SK-N-SH treated with all-trans-retinoic acid at 6 μM for 48 hours (cell line): ENCODE results near the gene SCAPER.

Source experiments
- ATAC-seq: fragments of 200-7000 bp; cut with Tn5 transposase; 3 replicates; pipeline ENCODE4 v1.9.1; 2020; ENCODE audit warnings: mild to moderate bottlenecking, moderate library complexity
- ARNTL ChIP-seq: fragments of 450-650 bp; formaldehyde crosslinking; IDR thresholded peaks from 2 replicates; pipeline ENCODE4 v1.5.0; 2020; ENCODE audit warnings: low read depth, mild to moderate bottlenecking, moderate library complexity, borderline replicate concordance
- BACH2 ChIP-seq: fragments of 250-450 bp; sonication (Bioruptor Pico); IDR thresholded peaks from 2 replicates; pipeline ENCODE4 v1.9.0; 2021; ENCODE audit warnings: mild to moderate bottlenecking, borderline replicate concordance
- CSDC2 ChIP-seq: fragments of 250-450 bp; sonication (Bioruptor Pico); IDR thresholded peaks from 2 replicates; pipeline ENCODE4 v1.5.0; 2020; ENCODE audit warnings: mild to moderate bottlenecking, moderate library complexity
- ESRRG ChIP-seq: fragments of 250-450 bp; sonication (Bioruptor Pico); IDR thresholded peaks from 2 replicates; pipeline ENCODE4 v1.6.1; 2021; ENCODE audit warnings: mild to moderate bottlenecking
- GLIS3 ChIP-seq: fragments of 250-450 bp; sonication (Bioruptor Pico); IDR thresholded peaks from 2 replicates; pipeline ENCODE4 v1.5.0; 2020; ENCODE audit warnings: mild to moderate bottlenecking, moderate library complexity
- ISL1 ChIP-seq: fragments of 250-450 bp; sonication (Bioruptor Pico); IDR thresholded peaks from 2 replicates; pipeline ENCODE4 v2.1.2; 2022; ENCODE audit warnings: mild to moderate bottlenecking, moderate library complexity
- OSR1 ChIP-seq: fragments of 250-450 bp; sonication (Bioruptor Pico); IDR thresholded peaks from 2 replicates; pipeline ENCODE4 v1.8.0; 2022; ENCODE audit warnings: moderate library complexity, mild to moderate bottlenecking, inconsistent platforms
- PPARA ChIP-seq: fragments of 250-450 bp; sonication (Bioruptor Pico); IDR thresholded peaks from 2 replicates; pipeline ENCODE4 v1.5.0; 2020; ENCODE audit warnings: mild to moderate bottlenecking, borderline replicate concordance
- RARB ChIP-seq: fragments of 250-450 bp; sonication (Bioruptor Pico); IDR thresholded peaks from 2 replicates; pipeline ENCODE4 v1.8.0; 2021; ENCODE audit warnings: mild to moderate bottlenecking, moderate library complexity
- SNAI2 ChIP-seq: fragments of 250-450 bp; sonication (Bioruptor Pico); IDR thresholded peaks from 2 replicates; pipeline ENCODE4 v1.5.0; 2020; ENCODE audit warnings: mild to moderate bottlenecking, moderate library complexity
- TCF4 ChIP-seq: fragments of 250-450 bp; sonication (Bioruptor Pico); IDR thresholded peaks from 2 replicates; pipeline ENCODE4 v1.8.0; 2021; ENCODE audit warnings: mild to moderate bottlenecking, moderate library complexity, borderline replicate concordance
- TOX ChIP-seq: fragments of 250-450 bp; sonication (Bioruptor Pico); IDR thresholded peaks from 2 replicates; pipeline ENCODE4 v1.8.0; 2021; ENCODE audit warnings: mild to moderate bottlenecking, moderate library complexity, borderline replicate concordance
- ZC3H10 ChIP-seq: fragments of 250-450 bp; sonication (Bioruptor Pico); IDR thresholded peaks from 2 replicates; pipeline ENCODE4 v1.5.1; 2021; ENCODE audit warnings: mild to moderate bottlenecking, moderate library complexity
- ZFP3 ChIP-seq: fragments of 250-450 bp; sonication (Bioruptor Pico); IDR thresholded peaks from 2 replicates; pipeline ENCODE4 v1.5.0; 2020; ENCODE audit warnings: mild to moderate bottlenecking, moderate library complexity
- ZFP30 ChIP-seq: fragments of 450-650 bp; formaldehyde crosslinking; IDR thresholded peaks from 2 replicates; pipeline ENCODE4 v1.5.0; 2022; ENCODE audit warnings: mild to moderate bottlenecking, moderate library complexity
- ZNF565 ChIP-seq: fragments of 450-650 bp; formaldehyde crosslinking; conservative IDR thresholded peaks from 2 replicates; pipeline ENCODE4 v1.5.0; 2020; ENCODE audit warnings: low read depth, mild to moderate bottlenecking, moderate library complexity
- ZNF70 ChIP-seq: fragments of 450-650 bp; formaldehyde crosslinking; IDR thresholded peaks from 2 replicates; pipeline ENCODE4 v1.5.0; 2020; ENCODE audit warnings: mild to moderate bottlenecking, moderate library complexity
- ZNF8 ChIP-seq: fragments of 450-650 bp; formaldehyde crosslinking; IDR thresholded peaks from 2 replicates; pipeline ENCODE4 v1.5.0; 2020; ENCODE audit warnings: mild to moderate bottlenecking, moderate library complexity
- TF ChIP-seq, protein P1 (sequence below): fragments of 250-450 bp; sonication (Bioruptor Pico); IDR thresholded peaks from 2 replicates; pipeline ENCODE4 v1.5.1; 2020; ENCODE audit warnings: low read depth, mild to moderate bottlenecking, moderate library complexity
- TF ChIP-seq, protein P2 (sequence below): fragments of 250-450 bp; sonication (Bioruptor Pico); IDR thresholded peaks from 2 replicates; pipeline ENCODE4 v1.5.1; 2021; ENCODE audit warnings: mild to moderate bottlenecking, moderate library complexity
- TF ChIP-seq, protein P3 (sequence below): fragments of 250-450 bp; sonication (Bioruptor Pico); IDR thresholded peaks from 2 replicates; pipeline ENCODE4 v1.8.0; 2020; ENCODE audit warnings: mild to moderate bottlenecking, moderate library complexity, borderline replicate concordance
- TF ChIP-seq, protein P4 (sequence below): fragments of 250-450 bp; sonication (Bioruptor Pico); IDR thresholded peaks from 2 replicates; pipeline ENCODE4 v1.5.0; 2020; ENCODE audit warnings: mild to moderate bottlenecking, moderate library complexity

Gene SCAPER

DNA sequence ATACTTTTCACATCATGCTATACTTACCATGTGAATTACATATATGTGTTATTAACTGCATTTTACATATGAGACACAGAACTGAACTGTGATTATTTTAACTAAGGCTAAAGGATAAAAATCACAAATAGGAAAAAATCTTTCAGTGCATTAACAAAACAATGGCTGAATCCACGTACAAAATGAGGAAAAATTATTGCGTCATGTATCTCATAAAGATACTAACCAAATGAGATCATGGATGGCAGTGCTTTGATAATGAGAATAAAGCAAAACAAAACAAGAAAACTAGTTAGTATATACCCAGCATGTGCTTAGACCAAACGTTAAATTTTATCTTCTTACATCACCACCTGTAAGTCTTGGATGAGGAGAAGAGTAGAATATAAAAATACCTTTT is 66.0 kb downstream of the SCAPER start (continued):
- TF ChIP-seq CSDC2 (CRISPR knock-in tag): no peak
- TF ChIP-seq ZFP3 (CRISPR knock-in tag): no peak
- no peak for TF ChIP-seq ZFP30 (CRISPR knock-in tag)
- TF ChIP-seq, protein P1, sequence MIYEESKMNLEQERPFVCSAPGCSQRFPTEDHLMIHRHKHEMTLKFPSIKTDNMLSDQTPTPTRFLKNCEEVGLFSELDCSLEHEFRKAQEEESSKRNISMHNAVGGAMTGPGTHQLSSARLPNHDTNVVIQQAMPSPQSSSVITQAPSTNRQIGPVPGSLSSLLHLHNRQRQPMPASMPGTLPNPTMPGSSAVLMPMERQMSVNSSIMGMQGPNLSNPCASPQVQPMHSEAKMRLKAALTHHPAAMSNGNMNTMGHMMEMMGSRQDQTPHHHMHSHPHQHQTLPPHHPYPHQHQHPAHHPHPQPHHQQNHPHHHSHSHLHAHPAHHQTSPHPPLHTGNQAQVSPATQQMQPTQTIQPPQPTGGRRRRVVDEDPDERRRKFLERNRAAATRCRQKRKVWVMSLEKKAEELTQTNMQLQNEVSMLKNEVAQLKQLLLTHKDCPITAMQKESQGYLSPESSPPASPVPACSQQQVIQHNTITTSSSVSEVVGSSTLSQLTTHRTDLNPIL (CRISPR knock-in tag): no peak
- TF ChIP-seq, protein P2, sequence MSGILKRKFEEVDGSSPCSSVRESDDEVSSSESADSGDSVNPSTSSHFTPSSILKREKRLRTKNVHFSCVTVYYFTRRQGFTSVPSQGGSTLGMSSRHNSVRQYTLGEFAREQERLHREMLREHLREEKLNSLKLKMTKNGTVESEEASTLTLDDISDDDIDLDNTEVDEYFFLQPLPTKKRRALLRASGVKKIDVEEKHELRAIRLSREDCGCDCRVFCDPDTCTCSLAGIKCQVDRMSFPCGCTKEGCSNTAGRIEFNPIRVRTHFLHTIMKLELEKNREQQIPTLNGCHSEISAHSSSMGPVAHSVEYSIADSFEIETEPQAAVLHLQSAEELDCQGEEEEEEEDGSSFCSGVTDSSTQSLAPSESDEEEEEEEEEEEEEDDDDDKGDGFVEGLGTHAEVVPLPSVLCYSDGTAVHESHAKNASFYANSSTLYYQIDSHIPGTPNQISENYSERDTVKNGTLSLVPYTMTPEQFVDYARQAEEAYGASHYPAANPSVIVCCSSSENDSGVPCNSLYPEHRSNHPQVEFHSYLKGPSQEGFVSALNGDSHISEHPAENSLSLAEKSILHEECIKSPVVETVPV (CRISPR knock-in tag): no peak
- no peak for TF ChIP-seq TCF4 (CRISPR knock-in tag)

DNA sequence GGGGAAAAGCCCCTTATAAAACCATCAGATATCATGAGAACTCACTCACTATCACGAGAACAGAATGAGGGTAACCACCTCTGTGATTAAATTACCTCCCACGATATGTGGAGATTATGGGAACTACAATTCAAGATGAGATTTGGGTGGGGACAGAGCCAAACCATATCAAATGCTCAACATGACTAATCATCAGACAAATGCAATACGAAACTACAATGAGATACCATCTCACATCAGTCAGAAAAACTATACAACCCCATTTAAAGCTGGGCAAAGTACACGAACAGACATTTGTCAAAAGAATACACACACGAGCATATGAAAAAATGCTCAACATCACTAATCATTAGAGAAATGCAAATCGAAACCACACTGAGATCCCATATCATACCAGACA is 67.7 kb downstream of the SCAPER start:
- ATAC-seq: no peak
- TF ChIP-seq SNAI2 (CRISPR knock-in tag): no peak
- TF ChIP-seq, protein P2 (CRISPR knock-in tag): no peak
- no peak for TF ChIP-seq ZFP30 (CRISPR knock-in tag)
- TF ChIP-seq, protein P3, sequence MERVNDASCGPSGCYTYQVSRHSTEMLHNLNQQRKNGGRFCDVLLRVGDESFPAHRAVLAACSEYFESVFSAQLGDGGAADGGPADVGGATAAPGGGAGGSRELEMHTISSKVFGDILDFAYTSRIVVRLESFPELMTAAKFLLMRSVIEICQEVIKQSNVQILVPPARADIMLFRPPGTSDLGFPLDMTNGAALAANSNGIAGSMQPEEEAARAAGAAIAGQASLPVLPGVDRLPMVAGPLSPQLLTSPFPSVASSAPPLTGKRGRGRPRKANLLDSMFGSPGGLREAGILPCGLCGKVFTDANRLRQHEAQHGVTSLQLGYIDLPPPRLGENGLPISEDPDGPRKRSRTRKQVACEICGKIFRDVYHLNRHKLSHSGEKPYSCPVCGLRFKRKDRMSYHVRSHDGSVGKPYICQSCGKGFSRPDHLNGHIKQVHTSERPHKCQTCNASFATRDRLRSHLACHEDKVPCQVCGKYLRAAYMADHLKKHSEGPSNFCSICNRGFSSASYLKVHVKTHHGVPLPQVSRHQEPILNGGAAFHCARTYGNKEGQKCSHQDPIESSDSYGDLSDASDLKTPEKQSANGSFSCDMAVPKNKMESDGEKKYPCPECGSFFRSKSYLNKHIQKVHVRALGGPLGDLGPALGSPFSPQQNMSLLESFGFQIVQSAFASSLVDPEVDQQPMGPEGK: no peak
- no peak for TF ChIP-seq CSDC2 (CRISPR knock-in tag)
- TF ChIP-seq TOX (CRISPR knock-in tag): no peak
- TF ChIP-seq TCF4 (CRISPR knock-in tag): no peak
- TF ChIP-seq GLIS3 (CRISPR knock-in tag): no peak

DNA sequence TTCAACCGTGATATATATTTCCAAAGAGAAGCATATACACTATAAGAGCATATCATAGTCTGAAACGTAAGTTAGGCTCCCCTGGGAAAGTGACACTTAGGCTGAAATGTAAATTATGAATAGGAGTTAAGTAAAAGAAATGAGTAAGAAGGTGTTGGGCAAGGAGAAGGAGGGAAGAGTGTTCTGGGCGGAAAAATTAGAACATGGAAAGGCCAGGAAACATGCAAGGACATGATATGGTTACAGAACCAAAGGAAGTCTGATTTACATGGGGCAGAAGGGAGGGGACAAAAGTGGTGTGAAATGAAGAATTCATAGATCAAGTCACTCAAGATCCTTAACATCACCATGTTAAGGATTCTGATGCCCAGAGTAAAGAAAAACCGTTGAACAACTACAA is 75.2 kb downstream of the SCAPER start:
- TF ChIP-seq BACH2 (CRISPR knock-in tag) (no peak), GLIS3 (CRISPR knock-in tag) (no peak)
- no peak for ATAC-seq

DNA sequence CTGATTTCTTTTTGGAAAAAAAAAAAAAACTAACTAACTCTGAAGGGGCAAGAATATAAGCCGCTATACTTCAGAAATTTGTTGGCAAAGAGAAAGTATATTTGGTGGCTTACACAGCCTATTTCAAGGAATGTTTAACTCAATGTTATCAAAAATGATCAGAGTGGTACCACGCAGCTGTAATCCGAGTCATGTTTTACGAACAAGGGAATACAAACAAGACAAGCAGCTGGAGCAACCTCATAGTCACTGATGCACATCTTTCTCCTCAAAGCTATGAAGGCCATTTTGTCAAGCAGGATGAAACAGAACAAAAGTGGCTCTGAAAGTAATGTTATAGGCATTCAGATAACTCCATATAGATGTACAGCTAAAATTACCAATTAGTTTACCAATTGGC is 81.2 kb downstream of the SCAPER start:
- TF ChIP-seq, protein P3: no peak
- TF ChIP-seq ZNF565 (CRISPR knock-in tag): no peak
- TF ChIP-seq, protein P2 (CRISPR knock-in tag): no peak
- TF ChIP-seq, protein P1 (CRISPR knock-in tag): no peak
- TF ChIP-seq OSR1 (CRISPR knock-in tag): no peak
- TF ChIP-seq TCF4 (CRISPR knock-in tag): no peak
- no peak for TF ChIP-seq ZC3H10 (CRISPR knock-in tag)
- TF ChIP-seq BACH2 (CRISPR knock-in tag): no peak
- no peak for TF ChIP-seq ZFP30 (CRISPR knock-in tag)
- TF ChIP-seq ESRRG (CRISPR knock-in tag): no peak
- TF ChIP-seq, protein P4, sequence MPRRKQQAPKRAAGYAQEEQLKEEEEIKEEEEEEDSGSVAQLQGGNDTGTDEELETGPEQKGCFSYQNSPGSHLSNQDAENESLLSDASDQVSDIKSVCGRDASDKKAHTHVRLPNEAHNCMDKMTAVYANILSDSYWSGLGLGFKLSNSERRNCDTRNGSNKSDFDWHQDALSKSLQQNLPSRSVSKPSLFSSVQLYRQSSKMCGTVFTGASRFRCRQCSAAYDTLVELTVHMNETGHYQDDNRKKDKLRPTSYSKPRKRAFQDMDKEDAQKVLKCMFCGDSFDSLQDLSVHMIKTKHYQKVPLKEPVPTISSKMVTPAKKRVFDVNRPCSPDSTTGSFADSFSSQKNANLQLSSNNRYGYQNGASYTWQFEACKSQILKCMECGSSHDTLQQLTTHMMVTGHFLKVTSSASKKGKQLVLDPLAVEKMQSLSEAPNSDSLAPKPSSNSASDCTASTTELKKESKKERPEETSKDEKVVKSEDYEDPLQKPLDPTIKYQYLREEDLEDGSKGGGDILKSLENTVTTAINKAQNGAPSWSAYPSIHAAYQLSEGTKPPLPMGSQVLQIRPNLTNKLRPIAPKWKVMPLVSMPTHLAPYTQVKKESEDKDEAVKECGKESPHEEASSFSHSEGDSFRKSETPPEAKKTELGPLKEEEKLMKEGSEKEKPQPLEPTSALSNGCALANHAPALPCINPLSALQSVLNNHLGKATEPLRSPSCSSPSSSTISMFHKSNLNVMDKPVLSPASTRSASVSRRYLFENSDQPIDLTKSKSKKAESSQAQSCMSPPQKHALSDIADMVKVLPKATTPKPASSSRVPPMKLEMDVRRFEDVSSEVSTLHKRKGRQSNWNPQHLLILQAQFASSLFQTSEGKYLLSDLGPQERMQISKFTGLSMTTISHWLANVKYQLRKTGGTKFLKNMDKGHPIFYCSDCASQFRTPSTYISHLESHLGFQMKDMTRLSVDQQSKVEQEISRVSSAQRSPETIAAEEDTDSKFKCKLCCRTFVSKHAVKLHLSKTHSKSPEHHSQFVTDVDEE (CRISPR knock-in tag): no peak
- no peak for TF ChIP-seq ARNTL (CRISPR knock-in tag)
- no peak for TF ChIP-seq ZNF8 (CRISPR knock-in tag)
- no peak for TF ChIP-seq ZNF70 (CRISPR knock-in tag)
- TF ChIP-seq ZFP3 (CRISPR knock-in tag): no peak
- TF ChIP-seq TOX (CRISPR knock-in tag): no peak
- TF ChIP-seq RARB: no peak
- TF ChIP-seq ISL1: no peak
- TF ChIP-seq PPARA (CRISPR knock-in tag): no peak

More for the DNA sequence above, 81.2 kb downstream of the SCAPER start:
- ATAC-seq: no peak
